Ureter (tissue), 1 donor: ENCODE measurements around the gene GRM7. TPM values are rescaled to one million over a fixed set of nuclear protein-coding genes. Genes with fewer than 3 reads are reported as not detected.
"Not testable (repeated sequence)": the region's sequence is repeated elsewhere in the genome, so short reads cannot be mapped to it uniquely, and the experiment has no call there.

ENCODE experiments used
- DNase-seq: peaks from one replicate; pipeline ENCODE4 v3.0.0-alpha.2; 2020; ENCODE audit warnings: low spot score
- total RNA-seq: library from RNA; stranded (reverse); gene quantifications from one replicate; pipeline ENCODE4 v1.2.4, GENCODE V29; 2023
- donor health status: DM: yes; HTN: yes; CAD: no.

The GRM7 gene
- 0.86 TPM for total RNA-seq

DNA sequence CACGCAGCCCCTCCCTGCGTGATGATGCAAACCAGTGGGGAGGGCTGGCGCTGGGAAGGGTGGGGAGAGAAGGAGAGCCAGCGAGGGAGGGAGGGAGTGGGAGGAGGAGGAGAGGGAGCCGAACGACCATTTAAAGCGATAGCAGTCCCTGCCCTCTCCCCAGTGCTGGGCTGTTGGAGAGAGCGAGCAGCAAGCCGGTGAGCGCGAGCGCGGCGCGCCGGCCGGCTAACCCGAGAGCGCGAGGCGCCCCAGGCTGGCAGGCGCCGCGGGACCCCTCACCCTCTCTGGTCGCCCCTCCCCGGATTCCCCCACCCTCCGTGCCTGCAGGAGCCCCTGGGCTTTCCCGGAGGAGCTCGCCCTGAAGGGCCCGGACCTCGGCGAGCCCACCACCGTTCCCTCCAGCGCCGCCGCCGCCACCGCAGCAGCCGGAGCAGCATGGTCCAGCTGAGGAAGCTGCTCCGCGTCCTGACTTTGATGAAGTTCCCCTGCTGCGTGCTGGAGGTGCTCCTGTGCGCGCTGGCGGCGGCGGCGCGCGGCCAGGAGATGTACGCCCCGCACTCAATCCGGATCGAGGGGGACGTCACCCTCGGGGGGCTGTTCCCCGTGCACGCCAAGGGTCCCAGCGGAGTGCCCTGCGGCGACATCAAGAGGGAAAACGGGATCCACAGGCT, at the start of gene GRM7:
TSS of gene GRM7 (plus strand) at position 162 of the 671 bp plus-strand sequence.
- peak; percentile 45 for DNase-seq

DNA sequence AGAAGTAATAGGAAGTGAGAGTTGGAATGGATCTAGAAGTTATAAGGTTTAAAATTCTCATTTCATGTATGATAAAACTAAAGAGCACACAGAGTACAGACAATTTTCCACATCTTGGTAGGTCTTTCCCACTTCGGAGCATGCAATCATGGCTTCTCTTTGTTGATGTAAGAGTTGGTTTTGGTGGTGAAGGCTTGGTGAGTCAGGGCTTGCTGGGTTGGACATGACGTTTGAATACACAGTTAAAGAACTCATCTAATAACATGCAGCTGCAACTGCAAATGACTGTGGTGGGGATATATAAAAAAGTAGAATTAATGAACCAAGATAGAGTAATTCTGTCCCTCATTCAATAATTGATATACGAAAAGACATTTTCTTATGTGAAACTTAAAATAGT, 39.5 kb upstream of the GRM7 start:
- no peak for DNase-seq

DNA sequence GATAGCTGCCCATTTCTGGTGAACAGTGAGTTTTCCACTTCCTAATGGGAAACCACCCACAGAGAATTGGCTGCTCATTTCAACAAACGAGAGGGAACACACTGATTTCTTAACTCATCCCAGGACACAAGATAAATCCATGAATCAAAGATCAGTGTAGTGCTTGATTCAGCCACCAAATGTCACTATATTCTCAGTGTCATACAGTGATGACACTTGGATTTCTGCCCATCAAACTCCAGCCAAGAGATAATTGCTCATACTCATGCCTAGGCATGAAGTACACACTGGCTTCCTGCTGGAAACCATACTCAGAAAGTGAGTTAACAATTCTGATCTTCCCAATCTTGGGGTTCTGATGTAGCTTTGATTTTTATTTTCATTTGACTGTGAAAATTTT, 35.4 kb upstream of the GRM7 start:
- no peak for DNase-seq

DNA sequence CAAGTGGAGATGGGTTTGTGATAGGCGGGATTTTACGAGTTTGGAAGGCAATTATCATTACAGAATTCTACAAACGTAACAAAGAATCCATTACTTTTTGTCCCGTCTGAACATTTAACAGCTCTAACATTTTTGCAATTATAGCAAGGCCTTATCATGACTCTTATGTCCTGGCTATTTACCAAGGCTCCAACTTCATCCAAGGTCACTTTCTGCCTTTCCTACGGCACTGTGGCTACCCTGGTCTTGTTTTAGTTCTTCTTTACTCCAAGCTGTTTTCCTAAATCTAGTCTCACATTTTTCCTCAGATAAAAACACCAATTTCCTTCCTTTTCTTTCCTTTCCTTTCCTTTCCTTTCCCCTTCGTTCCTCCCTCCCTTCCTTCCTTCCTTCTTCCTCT, 33.5 kb upstream of the GRM7 start:
- DNase-seq, result no peak

DNA sequence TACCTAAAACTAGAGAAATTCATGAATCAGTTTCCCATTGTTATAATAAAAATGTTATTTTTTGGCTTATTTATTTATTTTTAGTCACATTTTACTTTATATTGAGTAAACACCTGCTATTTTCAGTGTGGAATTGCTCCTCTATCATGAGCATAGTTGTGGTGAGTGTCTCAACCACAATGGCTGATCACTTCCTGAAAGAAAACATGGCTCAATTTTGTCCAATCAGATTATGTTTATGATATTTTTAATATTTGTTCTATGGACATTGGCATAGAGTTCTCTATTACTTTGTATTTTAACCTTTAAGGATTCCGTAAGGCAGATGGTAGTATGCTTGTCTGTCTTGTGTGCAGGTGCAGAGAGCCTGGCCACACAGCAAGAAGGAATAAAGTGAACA, 16.2 kb upstream of the GRM7 start:
- no peak for DNase-seq

DNA sequence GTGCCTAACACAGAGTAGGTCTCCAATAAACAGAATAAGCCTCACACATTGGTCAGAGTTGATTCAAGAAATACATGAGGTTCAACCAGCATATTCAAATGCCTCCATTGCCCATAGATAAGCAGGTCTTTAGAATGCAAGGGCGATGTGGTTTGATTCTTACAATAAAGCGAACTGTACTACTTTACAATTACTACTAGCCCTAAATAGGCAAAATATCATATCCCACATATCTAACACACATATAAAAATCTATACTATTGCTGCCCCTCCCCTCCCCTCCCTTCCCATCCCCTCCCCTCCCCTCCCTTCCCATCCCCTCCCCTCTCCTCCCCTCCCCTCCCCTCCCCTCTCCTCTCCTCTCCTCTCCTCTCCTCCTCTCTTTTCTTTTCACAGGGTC, 6.7 kb upstream of the GRM7 start:
- no peak for DNase-seq

DNA sequence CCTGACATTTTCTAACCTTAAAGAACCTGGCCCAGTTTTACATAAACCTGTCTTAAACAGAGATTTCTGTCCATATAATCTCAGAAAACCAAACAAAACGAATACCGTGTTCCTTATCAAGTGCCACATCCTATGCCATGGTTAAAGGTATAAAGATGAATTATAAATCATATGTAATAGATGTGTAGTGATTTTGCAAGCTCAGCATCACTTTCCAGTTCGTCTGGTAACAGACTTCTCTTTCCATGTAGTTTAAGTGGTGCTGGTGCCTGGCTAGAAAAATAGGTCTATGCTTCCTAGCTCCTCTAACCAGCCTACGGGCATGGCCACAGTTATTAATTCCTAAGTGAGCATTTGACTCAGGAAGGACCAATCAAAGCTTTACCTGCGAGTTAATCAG, 3.4 kb upstream of the GRM7 start:
- DNase-seq, result no peak

DNA sequence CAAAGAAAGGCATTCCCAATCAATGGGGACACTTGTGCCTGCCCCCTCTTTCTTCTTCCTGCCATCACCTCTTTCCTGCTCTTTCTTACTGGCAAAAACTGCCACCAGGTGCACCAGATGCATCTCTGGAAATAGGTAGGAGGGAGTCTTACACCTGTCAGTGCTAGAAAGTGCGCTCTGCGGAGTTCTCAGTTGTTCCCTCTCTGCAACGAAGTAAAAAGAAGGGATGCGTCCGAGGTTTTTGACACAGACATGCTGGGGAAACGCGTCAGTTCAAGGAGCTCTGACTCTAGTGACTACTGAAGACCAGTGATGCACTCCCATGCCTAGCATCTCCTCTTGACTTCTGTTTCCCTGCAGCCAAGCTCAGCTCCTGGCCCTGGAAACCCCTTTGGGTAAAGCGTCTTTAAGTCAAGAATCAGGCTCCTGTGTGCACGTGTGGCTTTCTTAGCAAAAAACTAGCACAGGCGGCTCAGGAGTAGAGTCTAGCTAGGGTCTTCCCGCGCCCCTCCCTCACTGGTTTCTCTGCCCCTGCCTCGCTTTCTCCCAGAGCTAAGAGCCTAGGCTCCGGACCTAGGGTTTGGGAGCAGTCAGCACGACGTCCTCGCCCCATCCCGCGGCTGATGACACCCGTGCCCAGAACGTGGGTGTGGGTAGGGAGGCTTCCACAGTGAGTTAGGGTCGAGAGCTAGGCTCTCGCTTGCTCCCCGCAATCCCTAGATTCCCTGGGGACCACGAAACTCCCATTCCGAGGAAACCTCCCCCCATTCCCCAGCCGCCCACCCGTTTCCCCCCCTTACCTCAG, 564 bp upstream of the GRM7 start:
- no peak for DNase-seq

DNA sequence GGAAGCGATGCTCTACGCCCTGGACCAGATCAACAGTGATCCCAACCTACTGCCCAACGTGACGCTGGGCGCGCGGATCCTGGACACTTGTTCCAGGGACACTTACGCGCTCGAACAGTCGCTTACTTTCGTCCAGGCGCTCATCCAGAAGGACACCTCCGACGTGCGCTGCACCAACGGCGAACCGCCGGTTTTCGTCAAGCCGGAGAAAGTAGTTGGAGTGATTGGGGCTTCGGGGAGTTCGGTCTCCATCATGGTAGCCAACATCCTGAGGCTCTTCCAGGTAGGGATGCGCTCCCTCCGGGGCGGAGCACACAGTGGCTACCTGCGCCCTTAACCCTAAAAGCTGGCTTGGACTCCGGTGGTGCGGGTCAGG, 698 bp downstream of the GRM7 start:
- no peak for DNase-seq

DNA sequence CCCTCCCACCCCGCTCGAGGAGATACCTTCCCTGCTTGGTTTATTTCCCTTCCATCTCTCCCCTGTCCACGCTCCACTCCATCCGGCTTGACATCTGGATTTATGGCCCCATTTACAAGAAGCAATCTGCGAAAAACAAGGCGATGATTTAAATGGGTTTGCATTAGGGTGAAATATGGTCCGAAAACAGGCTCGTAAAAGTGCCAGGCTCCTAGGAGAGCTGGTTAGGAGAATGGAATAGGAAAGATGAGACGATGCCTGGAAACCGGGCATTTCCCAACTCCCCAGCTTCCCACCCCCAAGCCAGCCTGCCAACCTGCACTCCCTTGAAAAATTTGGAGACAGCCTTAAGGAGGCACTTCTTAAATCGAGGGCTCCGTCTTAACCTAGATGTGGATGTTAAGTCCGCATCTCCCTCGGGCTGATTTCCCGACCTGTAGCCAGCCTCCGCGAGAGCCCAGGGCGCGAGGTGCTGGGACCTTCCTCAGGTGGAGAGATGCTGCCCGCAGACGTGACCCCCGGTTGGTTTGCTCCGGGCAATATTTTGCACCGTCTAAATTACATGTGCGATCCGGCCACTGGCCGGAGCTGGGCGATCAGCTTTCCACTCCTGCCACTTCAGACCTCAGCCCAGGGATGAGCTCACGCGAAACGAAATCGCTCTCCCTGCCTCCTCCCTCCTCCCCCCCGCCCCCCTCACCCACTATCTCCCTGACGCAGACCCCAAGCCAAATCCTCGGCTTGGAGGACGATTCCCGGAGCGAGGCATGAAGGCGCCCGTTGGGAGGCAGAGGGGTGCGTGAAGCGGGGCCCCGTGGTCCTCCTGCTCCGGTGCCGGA, 1.3 kb downstream of the GRM7 start:
- no peak for DNase-seq

DNA sequence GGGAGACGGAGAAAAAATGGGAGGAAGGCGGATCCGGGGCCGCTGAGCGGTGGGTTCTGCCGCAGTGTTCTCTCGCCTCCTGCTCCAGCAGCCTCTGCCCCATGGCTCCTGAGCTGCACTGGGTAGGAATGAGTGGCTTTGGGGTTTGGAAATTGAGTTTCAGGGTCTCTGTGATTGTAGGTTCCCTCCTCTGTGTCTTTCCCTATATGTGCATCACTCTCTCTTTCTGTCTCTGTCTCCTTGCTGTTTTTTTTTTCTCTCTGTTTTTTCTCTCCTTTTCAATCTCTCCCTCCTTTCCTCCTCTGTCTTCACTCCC, 1.9 kb downstream of the GRM7 start:
- DNase-seq, result no peak

DNA sequence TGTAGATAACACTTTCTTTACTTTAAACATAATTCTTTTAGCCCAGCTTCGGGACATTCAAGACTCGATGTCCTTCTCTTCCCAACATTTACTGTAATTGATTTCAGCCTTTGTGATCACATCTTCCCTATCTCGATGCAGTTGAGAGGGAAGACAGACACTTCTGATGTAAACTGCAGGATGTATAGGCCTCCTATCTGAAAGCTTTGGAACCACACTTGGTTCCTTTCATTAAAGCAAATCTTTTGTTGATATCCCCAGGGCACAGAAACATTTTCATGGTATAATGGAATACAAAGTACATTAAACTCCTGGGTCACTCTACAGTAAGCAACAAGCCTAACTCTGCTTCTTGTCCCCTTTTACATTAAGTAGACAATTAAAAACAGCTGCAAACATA, 6.4 kb downstream of the GRM7 start:
- DNase-seq, result no peak

DNA sequence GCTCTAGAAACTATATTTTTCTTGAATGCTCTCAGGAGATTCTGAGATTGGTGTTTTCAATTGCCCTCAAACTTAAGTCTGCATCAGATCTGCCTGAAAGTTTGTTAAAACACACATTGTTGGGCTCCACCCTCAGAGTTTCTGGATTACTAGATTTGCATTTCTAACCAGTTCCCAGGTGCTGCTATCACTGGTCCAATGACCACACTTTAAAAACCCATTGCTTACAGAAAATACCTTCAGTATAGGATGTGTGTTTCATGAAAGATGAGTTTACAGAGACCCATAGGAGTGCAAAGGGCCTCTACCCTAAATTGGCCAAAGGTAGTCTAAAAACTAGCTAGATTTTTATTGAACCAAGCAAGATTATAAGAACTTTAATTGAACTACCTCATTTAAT, 17.8 kb downstream of the GRM7 start:
- no peak for DNase-seq

DNA sequence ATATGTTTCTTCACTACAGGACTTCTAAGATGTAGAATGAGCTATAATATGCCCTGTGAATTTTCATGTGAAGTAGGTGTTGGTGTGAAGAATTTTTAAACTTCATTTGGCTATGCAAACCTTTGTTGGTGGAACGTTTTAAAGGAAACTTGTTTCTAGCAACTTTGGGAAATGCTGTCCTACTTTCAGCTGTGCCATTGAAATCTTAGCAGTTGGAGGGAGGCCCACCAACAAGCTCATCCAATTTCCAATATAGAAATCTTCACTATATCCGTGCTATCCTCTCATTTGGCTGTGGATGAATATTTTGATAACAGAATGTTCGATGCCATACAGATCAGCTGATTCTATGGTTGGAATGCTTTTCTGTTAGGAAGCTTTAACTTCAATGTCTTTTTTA, 51.3 kb downstream of the GRM7 start:
- no peak for DNase-seq

DNA sequence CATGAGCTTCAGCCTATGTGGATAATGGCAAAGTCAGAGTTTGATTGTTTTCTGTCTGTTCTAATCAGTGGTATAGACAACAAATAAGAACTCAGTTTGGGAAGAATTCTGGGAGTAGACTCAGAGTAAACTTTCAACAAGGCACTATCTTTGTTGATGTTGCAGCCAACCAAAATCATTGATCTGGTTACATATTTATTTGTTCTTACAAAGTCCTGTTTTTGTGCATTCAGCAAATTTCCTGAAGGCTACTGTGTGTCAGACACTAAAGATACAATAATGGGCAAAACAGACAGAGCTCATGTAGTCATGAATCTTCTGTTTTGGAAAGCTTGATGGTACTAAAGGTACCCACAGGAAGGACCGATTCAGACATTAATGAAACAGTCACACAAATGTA, 55.0 kb downstream of the GRM7 start:
- no peak for DNase-seq

DNA sequence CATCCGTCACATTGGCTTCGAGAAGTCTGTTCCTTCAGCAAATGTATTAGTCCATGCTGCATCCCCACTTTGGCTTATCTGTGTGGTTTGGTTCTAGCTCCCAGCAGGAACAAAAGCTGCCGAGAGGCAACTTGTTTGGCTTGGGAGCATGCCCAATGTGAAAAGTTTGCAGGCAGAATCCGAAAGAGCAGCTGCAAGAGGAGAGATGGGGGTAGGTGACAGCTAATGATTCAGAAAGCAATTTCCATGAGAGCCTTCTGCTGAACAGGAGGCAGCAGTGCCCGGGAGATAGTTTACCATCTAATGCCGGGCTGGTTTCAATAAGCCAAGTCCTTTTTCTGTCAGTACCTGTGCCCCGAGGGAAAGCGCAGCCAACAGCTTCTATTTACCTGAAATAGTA, 60.2 kb downstream of the GRM7 start:
- no peak for DNase-seq

DNA sequence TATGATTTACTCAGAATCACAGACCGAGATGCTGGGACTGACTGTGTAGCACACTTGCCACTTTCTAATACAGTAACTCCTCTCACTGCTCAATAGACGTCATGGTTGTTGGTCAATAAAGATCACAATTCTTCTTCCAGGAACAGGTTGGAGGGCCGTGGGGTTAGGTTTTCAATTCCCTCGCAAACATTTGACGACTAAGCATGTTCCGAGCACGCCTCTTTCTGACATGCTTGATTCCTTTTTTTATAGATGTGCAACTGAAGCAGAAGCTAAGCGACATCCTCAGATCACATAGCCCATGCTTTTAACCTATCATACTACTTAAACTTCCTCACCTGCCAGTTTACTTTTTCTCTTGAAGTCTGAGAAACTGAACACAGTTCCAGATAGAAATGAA, 61.0 kb downstream of the GRM7 start:
- no peak for DNase-seq

DNA sequence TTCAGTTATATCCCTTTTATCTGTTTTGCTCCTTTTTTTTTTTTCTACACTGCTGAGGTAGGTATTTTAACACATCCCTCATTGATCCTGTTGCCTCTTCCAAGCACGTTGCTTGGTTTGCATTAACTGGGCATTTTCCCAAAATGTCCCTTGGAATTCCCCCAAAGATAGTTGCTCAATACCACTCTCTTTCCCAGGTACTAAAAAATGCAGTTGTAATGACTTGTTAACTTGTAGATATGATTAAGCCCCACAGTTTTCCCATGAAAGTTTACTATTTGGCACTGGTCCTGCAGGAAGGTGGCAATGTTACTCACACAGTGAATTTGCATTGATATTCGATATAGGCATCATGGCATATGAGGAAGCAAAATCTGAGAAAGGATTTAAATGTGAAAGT, 67.1 kb downstream of the GRM7 start:
- DNase-seq, result no peak

DNA sequence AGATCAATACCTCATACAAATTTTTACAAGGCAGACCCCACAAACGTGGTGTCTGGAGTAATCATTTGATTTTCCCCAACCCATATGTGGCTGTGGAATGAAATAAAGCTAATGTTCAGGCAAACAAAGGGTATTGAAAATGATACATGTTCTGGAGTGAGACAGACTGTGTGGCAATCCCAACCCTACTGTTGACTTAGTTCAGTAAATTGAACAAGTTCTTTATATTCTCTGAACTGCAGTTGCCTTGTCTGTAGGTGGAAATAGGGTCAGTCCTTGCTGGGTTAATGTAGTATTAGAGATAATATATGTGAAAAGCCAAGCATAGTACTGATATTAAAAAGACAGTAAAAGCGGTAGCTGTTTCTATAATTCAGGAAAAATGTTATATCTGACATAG, 69.0 kb downstream of the GRM7 start:
- no peak for DNase-seq

DNA sequence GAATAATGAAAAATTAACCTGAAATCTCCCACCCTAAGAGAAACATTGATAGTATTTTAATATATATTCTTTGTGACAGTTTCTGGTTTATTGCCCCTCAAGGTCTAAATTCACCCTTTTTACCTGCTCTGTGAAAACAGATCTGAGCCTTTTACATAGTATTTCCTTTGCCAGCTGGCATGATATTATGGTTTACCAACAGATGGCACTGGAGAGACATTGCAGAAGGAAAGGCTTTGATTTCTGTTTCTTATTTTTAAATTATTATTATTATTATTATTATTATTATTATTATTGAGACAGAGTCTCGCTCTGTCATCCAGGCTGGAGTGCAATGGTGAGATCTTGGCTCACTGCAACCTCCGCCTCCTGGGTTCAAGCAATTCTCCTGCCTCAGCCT, 74.5 kb downstream of the GRM7 start:
- not testable (repeated sequence) for DNase-seq

DNA sequence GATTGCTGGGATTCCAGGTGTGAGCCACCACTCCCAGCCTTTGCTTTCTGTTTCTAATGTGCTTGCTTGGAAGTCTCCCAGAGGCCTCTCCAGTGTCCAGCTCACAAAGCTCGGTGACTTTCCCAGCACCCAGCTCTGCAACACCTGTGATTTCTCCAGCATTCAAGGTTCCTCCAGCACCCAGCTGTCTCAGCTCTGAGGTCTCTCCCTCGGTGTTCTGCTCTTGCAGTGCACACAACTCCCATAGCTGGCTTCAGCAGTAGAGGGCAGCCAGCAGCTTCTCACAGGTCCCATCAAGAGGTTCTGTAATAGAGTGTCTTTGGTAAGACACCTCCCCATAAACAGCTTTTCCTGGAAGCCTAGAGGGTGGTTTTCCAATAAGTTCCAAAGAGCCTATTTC, 75.1 kb downstream of the GRM7 start:
- DNase-seq, result no peak

DNA sequence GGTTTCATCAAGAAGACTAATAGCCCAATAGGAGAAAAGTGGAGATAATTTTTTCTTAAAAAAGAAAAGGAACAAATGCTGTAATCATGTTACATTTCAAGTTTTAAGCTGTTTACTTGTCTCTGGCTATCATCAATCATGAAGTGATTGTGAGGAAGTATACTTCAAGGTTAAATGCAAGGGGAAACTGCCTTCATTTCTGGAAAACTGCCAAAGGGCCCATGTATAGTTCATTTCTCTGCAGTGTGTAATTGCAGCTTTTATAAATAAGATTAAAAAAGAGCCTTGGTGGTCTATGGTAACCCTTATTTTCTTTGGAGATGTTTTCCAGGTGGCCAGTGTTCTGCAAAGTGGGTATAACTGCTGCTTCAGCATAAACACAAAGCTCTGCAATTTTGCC, 101.9 kb downstream of the GRM7 start:
- no peak for DNase-seq

DNA sequence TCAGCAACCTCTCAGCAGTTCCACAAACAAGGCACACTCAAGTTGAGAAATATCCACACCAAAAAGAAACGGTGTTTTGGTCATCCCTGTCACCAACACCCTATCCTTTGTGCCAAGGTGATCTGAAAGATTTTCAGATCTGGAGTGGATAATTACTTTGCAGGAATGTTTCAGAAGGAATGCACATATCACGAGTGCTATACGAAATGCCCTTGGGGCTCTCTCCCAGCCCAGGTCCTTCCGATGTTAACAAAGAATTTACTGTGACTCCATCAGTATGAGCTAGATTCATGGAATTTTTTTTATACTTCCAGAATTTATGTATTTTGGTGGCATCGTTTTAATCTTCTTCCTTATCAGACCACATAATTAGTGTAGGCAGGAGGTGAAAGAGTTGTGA, 105.0 kb downstream of the GRM7 start:
- no peak for DNase-seq
